ENCODE measurements around the gene TMEM106C. TPM values are rescaled to one million over a fixed set of nuclear protein-coding genes. Genes with fewer than 3 reads are reported as not detected.

Gene TMEM106C
- total and polyA plus RNA-seq, 2 of the 13 experiments (the other 11 are each of a cell fraction or from before 2014, with no cell fraction given): 132 to 192 TPM

DNA sequence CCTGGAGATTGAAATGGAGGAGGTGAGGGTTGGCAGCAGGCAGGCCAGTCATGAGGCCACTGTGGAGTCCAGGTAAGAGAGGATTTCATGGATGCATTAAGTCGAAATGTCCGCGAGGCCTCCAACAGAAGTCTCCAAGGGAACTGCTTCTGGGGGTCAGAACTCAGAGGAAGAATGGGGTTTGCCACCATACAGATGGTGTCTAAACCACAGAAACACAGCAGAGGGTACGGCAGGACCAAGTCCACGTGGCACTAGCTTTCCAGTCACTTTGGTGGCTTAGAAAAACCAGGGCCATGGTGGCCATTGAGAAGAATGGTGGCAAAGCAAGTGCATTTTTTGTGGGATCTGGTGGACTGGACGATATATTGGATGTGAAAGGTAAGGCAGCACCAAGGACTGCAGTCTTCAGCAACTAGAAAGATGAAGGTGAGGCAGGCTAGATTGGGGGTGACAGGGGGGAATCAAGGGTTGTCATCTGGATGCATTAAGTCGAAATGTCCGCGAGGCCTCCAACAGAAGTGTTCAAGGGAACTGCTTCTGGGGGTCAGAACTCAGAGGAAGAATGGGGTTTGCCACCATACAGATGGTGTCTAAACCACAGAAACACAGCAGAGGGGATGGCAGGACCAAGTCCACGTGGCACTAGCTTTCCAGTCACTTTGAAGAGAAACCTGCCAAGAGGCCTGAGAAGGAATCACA is 22.5 kb upstream of the TMEM106C start:
- WGBS (ENCODE audit: low lambda C conversion rate): 53% methylated on average over 10 of the region's 10 CpGs
- no peak for FAIRE-seq
- CTCF ChIA-PET (ENCODE audit: low intra/inter-chr PET ratio, low total read pairs): no interaction called here

DNA sequence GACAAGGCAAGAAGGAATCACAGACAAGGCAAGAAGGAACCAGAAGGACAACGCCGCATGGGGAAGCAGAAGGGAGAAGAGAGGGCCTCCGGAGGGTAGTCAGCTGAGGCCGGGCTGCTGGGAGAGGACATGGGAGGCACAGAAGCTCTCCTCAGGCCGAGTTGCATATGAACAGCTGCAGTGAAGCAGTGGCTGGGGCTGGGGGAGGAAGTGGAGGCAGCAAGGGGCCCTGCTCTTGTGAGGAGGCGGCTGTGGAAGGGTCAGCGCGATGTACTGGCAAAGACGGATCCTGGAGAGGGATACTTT is 22.0 kb upstream of the TMEM106C start:
- no peak overlapping the region for H3K27ac ChIP-seq (ENCODE audit: extremely low read length, insufficient read depth, low read length)
- CTCF ChIA-PET (ENCODE audit: low intra/inter-chr PET ratio, low total read pairs): interaction anchor here (1.4 kb wide), 1 partner anchor 224 kb away, joined by 3 read pairs; no protein-coding TSS in a partner anchor
- H3K4me3 ChIP-seq (replicated peaks in 1 of 3; ENCODE audit: insufficient read depth in 1 of 3, low read depth in 2 of 3, low read length in 3 of 3): no peak overlapping the region
- H2AFZ ChIP-seq (ENCODE audit: low read length): no peak overlapping the region
- in situ Hi-C loops (cut with HindIII; ENCODE audit: extremely low pct_ligation_motif_present, low pct_unique_long_range_greater_than_20kb) (loop anchor here (10.0 kb wide), 1 partner anchor 223 kb away; no protein-coding TSS in a partner anchor), intact Hi-C loops (cut with micrococcal nuclease; ENCODE audit: unreplicated experiment) (loop anchor here (10.0 kb wide), 1 partner anchor 223 kb away; no protein-coding TSS in a partner anchor)
- H3K36me3 ChIP-seq (replicated peaks in 1 of 2; ENCODE audit: control insufficient read depth in 1 of 2, insufficient read depth in 2 of 2, low read length in 2 of 2): no peaks in the 10 kb centered on the region
- no peak for FAIRE-seq
- peaks cover 17% of the 10 kb centered on the region for H3K4me1 ChIP-seq (ENCODE audit: insufficient read depth, low read length)
- POLR2A ChIA-PET: no interaction called here
- H4K20me1 ChIP-seq (ENCODE audit: insufficient read depth, low read length): no peaks in the 10 kb centered on the region
- H3K4me2 ChIP-seq (ENCODE audit: low read depth, low read length): no peak overlapping the region
- H3K9ac ChIP-seq (ENCODE audit: insufficient read depth, low read depth, low read length): no peak overlapping the region
- no peaks in the 10 kb centered on the region for H3K79me2 ChIP-seq (ENCODE audit: insufficient read depth, low read length)
- no peak for DNase-seq (ENCODE audit: low spot score)
- 78% methylated on average over 9 of the region's 9 CpGs for WGBS (ENCODE audit: low lambda C conversion rate)
- peaks cover 1 to 7% of the 10 kb centered on the region in 2 experiments for H3K27me3 ChIP-seq (ENCODE audit: control insufficient read depth in 1 of 2, insufficient read depth in 2 of 2, low read length in 2 of 2)
- no peak for ATAC-seq
- BruUV-seq (replicated peaks): no TSS peak
- H3K9me3 ChIP-seq (ENCODE audit: low read length): no peaks in the 10 kb centered on the region
- TF ChIP-seq ZNF709 (CRISPR knock-in tag; IDR thresholded peaks at IDR 0.05) (no peak), RBM39 (IDR thresholded peaks at IDR 0.05; ENCODE audit: low read depth, low read length, poor library complexity, severe bottlenecking) (no peak), DNMT3B (CRISPR knock-in tag; conservative IDR thresholded peaks at IDR 0.05) (no peak), ASH2L (IDR thresholded peaks at IDR 0.05; ENCODE audit: insufficient read length, low read depth, low read length) (no peak), TEAD2 (CRISPR knock-in tag; IDR thresholded peaks at IDR 0.05) (no peak)
- TF ChIP-seq, protein P1, sequence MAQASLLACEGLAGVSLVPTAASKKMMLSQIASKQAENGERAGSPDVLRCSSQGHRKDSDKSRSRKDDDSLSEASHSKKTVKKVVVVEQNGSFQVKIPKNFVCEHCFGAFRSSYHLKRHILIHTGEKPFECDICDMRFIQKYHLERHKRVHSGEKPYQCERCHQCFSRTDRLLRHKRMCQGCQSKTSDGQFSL (CRISPR knock-in tag; IDR thresholded peaks at IDR 0.05): no peak

More for the DNA sequence above, 22.5 kb upstream of the TMEM106C start:
- Histone ChIP-seq H3K4me3 (replicated peaks in 1 of 3; ENCODE audit: insufficient read depth in 1 of 3, low read depth in 2 of 3, low read length in 3 of 3) (no peak overlapping the region), H4K20me1 (ENCODE audit: insufficient read depth, low read length) (no peaks in the 10 kb centered on the region), H3K27ac (ENCODE audit: extremely low read length, insufficient read depth, low read length) (no peak overlapping the region), H3K9me3 (ENCODE audit: low read length) (no peaks in the 10 kb centered on the region), H3K4me1 (ENCODE audit: insufficient read depth, low read length) (peaks cover 12% of the 10 kb centered on the region; the same call in 1 of the 2 replicates), H3K36me3 (replicated peaks in 1 of 2; ENCODE audit: control insufficient read depth in 1 of 2, insufficient read depth in 2 of 2, low read length in 2 of 2) (no peaks in the 10 kb centered on the region), H3K79me2 (ENCODE audit: insufficient read depth, low read length) (no peaks in the 10 kb centered on the region), H3K27me3 (ENCODE audit: control insufficient read depth in 1 of 2, insufficient read depth in 2 of 2, low read length in 2 of 2) (peaks cover 0 to 7% of the 10 kb centered on the region in 2 experiments; a peak in 3 of 5 replicates), H3K4me2 (ENCODE audit: low read depth, low read length) (no peak overlapping the region), H3K9ac (ENCODE audit: insufficient read depth, low read depth, low read length) (no peak overlapping the region), H2AFZ (ENCODE audit: low read length) (no peak overlapping the region)
- BruUV-seq (replicated peaks): no TSS peak
- intact Hi-C loops (cut with micrococcal nuclease; ENCODE audit: unreplicated experiment): loop anchor here (10.0 kb wide), 1 partner anchor 224 kb away; no protein-coding TSS in a partner anchor
- no peak for TF ChIP-seq DMAP1 (CRISPR knock-in tag; IDR thresholded peaks at IDR 0.05)
- DNase-seq (ENCODE audit: low spot score) (no peak), ATAC-seq (no peak)
- POLR2A ChIA-PET: no interaction called here
- in situ Hi-C loops (cut with HindIII; ENCODE audit: extremely low pct_ligation_motif_present, low pct_unique_long_range_greater_than_20kb): loop anchor here (10.0 kb wide), 1 partner anchor 224 kb away; no protein-coding TSS in a partner anchor

Data from HepG2 (cell line).